Mesothelial cell of epicardium (in vitro differentiated cells): ENCODE data around the gene RUSF1. TPM values are rescaled to one million over a fixed set of nuclear protein-coding genes. Genes with fewer than 3 reads are reported as not detected.
"Not testable (repeated sequence)": the region's sequence is repeated elsewhere in the genome, so short reads cannot be mapped to it uniquely, and the experiment has no call there.

ENCODE experiments used
- DNase-seq, 2 experiments: peaks; one replicate each; pipeline ENCODE4 v3.0.0; 2021; ENCODE audit warnings: low spot score in 2 of 2; ENCODE audit not compliant: unreplicated experiment in 2 of 2
- H3K27ac Mint-ChIP-seq: 2 replicates; pipeline ENCODE4 v1.8.0; 2021; ENCODE audit warnings: mixed read lengths
- H3K27me3 Mint-ChIP-seq: 2 replicates; pipeline ENCODE4 v1.8.0; 2021; ENCODE audit warnings: low read depth, mixed read lengths
- H3K36me3 Mint-ChIP-seq: 2 replicates; pipeline ENCODE4 v1.8.0; 2021; ENCODE audit warnings: mixed read lengths
- H3K4me1 Mint-ChIP-seq: 2 replicates; pipeline ENCODE4 v1.8.0; 2021; ENCODE audit warnings: mixed read lengths
- H3K4me3 Mint-ChIP-seq: 2 replicates; pipeline ENCODE4 v1.8.0; 2021; ENCODE audit warnings: mild to moderate bottlenecking, moderate library complexity, mixed read lengths
- H3K9me3 Mint-ChIP-seq: 2 replicates; pipeline ENCODE4 v1.8.0; 2021; ENCODE audit warnings: mixed read lengths
- CTCF ChIP-seq: fragments of 200-600 bp; sonication (generic); IDR thresholded peaks from one replicate; pipeline ENCODE4 v1.5.0; 2021; ENCODE audit warnings: antibody characterized with exemption; ENCODE audit not compliant: unreplicated experiment
- total RNA-seq: library from RNA; stranded (reverse); gene quantifications from 3 replicates; pipeline ENCODE4 v1.2.1, GENCODE V29; 2021

The RUSF1 gene
- total RNA-seq: 78.1 to 88.9 TPM (median 86.2 TPM) in 3 replicates

GRCh38 chr16:31507929-31508705, at the start of gene RUSF1:
Gene RUSF1, minus strand, starts transcription at chr16:31508391. Its CDS starts 18 bp downstream, at chr16:31508373.
- Mint-ChIP-seq H3K4me1 (peaks cover 23% of the 10 kb centered on the region), H3K27me3 (peaks cover 3% of the 10 kb centered on the region), H3K4me3 (peak within 1 kb of the TSS; percentile 79), H3K9me3 (peaks cover 7% of the 10 kb centered on the region), H3K27ac (peak within 1 kb of the TSS; percentile 96), H3K36me3 (no peaks in the 10 kb centered on the region)
- peak; percentile 68 to 89 for DNase-seq
- no peak for TF ChIP-seq CTCF

GRCh38 chr16:31542763-31543162, 34.6 kb upstream of the RUSF1 start:
- no peaks in the 10 kb centered on the region for H3K4me1 Mint-ChIP-seq
- no peak overlapping the region for H3K4me3 Mint-ChIP-seq
- no peak for DNase-seq
- no peak overlapping the region for H3K27ac Mint-ChIP-seq
- H3K9me3 Mint-ChIP-seq: peaks cover 63% of the 10 kb centered on the region
- peaks cover 5% of the 10 kb centered on the region for H3K27me3 Mint-ChIP-seq
- TF ChIP-seq CTCF: no peak
- no peaks in the 10 kb centered on the region for H3K36me3 Mint-ChIP-seq

- not testable (repeated sequence) for H3K4me1 Mint-ChIP-seq, H3K4me3 Mint-ChIP-seq, DNase-seq, H3K36me3 Mint-ChIP-seq, H3K27ac Mint-ChIP-seq
- Mint-ChIP-seq H3K9me3 (peaks cover 44% of the 10 kb centered on the region), H3K27me3 (peaks cover 12% of the 10 kb centered on the region)
Measured at GRCh38 chr16:31539762-31540161, 31.6 kb upstream of the RUSF1 start.

- H3K4me1 Mint-ChIP-seq, H3K4me3 Mint-ChIP-seq, H3K36me3 Mint-ChIP-seq, H3K27ac Mint-ChIP-seq, DNase-seq: not testable (repeated sequence)
- Mint-ChIP-seq H3K27me3 (peaks cover 12% of the 10 kb centered on the region), H3K9me3 (peaks cover 36% of the 10 kb centered on the region)
Measured at GRCh38 chr16:31538243-31538598, 30.0 kb upstream of the RUSF1 start.

GRCh38 chr16:31537362-31538242, 29.4 kb upstream of the RUSF1 start:
- Mint-ChIP-seq H3K9me3 (peaks cover 33% of the 10 kb centered on the region), H3K4me3 (peak overlapping the region; percentile 58)
- no peak for DNase-seq

GRCh38 chr16:31536804-31537361, 28.7 kb upstream of the RUSF1 start:
- no peak for TF ChIP-seq CTCF
- Mint-ChIP-seq H3K27me3 (peaks cover 15% of the 10 kb centered on the region), H3K36me3 (no peaks in the 10 kb centered on the region), H3K4me1 (no peaks in the 10 kb centered on the region), H3K4me3 (no peak overlapping the region), H3K27ac (no peak overlapping the region), H3K9me3 (peaks cover 26% of the 10 kb centered on the region)
- no peak for DNase-seq

More at GRCh38 chr16:31537362-31538242, 29.4 kb upstream of the RUSF1 start:
- Mint-ChIP-seq H3K27ac (no peak overlapping the region), H3K4me1 (no peaks in the 10 kb centered on the region), H3K36me3 (no peaks in the 10 kb centered on the region), H3K27me3 (peaks cover 15% of the 10 kb centered on the region)
- TF ChIP-seq CTCF: no peak
